ENCODE results near the gene ZNF497. TPM values are rescaled to one million over a fixed set of nuclear protein-coding genes. Genes with fewer than 3 reads are reported as not detected.

The ZNF497 gene
- total RNA-seq, 1 experiment from 2014 or later, result 2.4 TPM

DNA sequence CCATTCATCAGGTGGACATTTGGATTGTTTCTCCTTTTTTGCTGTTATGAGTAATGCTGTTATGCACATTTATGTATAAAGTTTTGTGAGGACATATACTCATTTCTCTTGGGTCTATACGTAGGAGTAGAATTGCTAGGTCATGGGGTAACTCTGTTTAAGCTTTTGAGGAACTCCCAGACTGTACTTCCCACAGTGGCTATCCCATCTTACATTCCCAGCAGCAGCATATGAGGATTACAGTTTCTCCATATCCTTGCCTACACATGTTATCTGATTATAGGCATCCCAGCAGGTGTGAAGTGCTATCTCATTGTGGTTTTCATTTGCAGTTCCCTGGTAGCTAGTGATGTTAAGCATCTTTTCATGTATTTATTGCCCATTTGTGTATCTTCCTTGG, 29.9 kb downstream of the ZNF497 start:
- Histone ChIP-seq H3K79me2 (ENCODE audit: insufficient read depth, low read length) (no peaks in the 10 kb centered on the region), H3T11ph (ENCODE audit: low read length) (no peak overlapping the region), H3K27me3 (ENCODE audit: insufficient read depth, low read length) (no peaks in the 10 kb centered on the region), H4K5ac (ENCODE audit: insufficient read length, low read depth, low read length) (no peak overlapping the region), H3K9ac (ENCODE audit: extremely low read depth, insufficient read length, low read length) (no peak overlapping the region), H4K20me1 (ENCODE audit: control insufficient read depth, insufficient read depth, insufficient read length) (no peaks in the 10 kb centered on the region), H3K56ac (ENCODE audit: insufficient read length, low read depth, low read length) (no peak overlapping the region), H4K8ac (replicated peaks; ENCODE audit: insufficient read length, low read depth, low read length) (no peak overlapping the region), H2AK5ac (ENCODE audit: insufficient read length, low read length) (no peak overlapping the region), H2BK120ac (ENCODE audit: low read depth, low read length, poor library complexity, severe bottlenecking) (no peak overlapping the region), H3K23me2 (ENCODE audit: insufficient read length, low read depth, low read length, poor library complexity, severe bottlenecking) (no peaks in the 10 kb centered on the region), H3K4me1 (ENCODE audit: insufficient read depth, low read length) (no peaks in the 10 kb centered on the region), H3K4ac (ENCODE audit: low read depth, low read length) (no peak overlapping the region), H4K91ac (ENCODE audit: insufficient read length, low read depth, low read length) (no peak overlapping the region), H2AFZ (ENCODE audit: low read length) (no peak overlapping the region), H3K14ac (ENCODE audit: insufficient read depth, low read length) (no peak overlapping the region), H3K27ac (ENCODE audit: insufficient read length, low read depth, low read length) (no peak overlapping the region), H2BK20ac (ENCODE audit: low read depth, low read length, poor library complexity, severe bottlenecking) (no peak overlapping the region), H2BK15ac (ENCODE audit: low read depth, low read length) (no peak overlapping the region), H3K4me2 (ENCODE audit: insufficient read depth, insufficient read length, low read length) (no peak overlapping the region), H2BK5ac (ENCODE audit: insufficient read length, low read length) (no peak overlapping the region), H3K79me1 (ENCODE audit: insufficient read depth, low read depth, low read length, poor library complexity, severe bottlenecking) (no peaks in the 10 kb centered on the region), H2BK12ac (ENCODE audit: insufficient read length, low read depth, low read length) (no peak overlapping the region), H3K23ac (ENCODE audit: insufficient read length, low read depth, low read length) (no peak overlapping the region), H3K18ac (ENCODE audit: insufficient read length, low read depth, low read length) (no peak overlapping the region), H3K9me3 (ENCODE audit: control insufficient read depth, low read depth, low read length) (no peaks in the 10 kb centered on the region)
- H3K4me1 Mint-ChIP-seq, result peaks cover 4 to 5% of the 10 kb centered on the region in 2 experiments; a peak in 3 of 4 replicates
- no CpG with 5 or more reads among the region's 1 CpG for WGBS (ENCODE audit: extremely low coverage, insufficient read length, low lambda C conversion rate)
- DNase-seq, result no peak
- H3K9me3 Mint-ChIP-seq, result no peaks in the 10 kb centered on the region
- H3K27ac Mint-ChIP-seq, result no peak overlapping the region
- H3K36me3 Mint-ChIP-seq (ENCODE audit: insufficient read depth in 1 of 3, low read depth in 3 of 3), result peaks cover 0 to 8% (median 6%) of the 10 kb centered on the region in 3 experiments; a peak in 4 of 7 replicates
- H3K27me3 Mint-ChIP-seq (ENCODE audit: low read depth), result no peaks in the 10 kb centered on the region
- no peak overlapping the region; a peak in 1 of 5 replicates for H3K4me3 Mint-ChIP-seq
- TF ChIP-seq, protein P1, sequence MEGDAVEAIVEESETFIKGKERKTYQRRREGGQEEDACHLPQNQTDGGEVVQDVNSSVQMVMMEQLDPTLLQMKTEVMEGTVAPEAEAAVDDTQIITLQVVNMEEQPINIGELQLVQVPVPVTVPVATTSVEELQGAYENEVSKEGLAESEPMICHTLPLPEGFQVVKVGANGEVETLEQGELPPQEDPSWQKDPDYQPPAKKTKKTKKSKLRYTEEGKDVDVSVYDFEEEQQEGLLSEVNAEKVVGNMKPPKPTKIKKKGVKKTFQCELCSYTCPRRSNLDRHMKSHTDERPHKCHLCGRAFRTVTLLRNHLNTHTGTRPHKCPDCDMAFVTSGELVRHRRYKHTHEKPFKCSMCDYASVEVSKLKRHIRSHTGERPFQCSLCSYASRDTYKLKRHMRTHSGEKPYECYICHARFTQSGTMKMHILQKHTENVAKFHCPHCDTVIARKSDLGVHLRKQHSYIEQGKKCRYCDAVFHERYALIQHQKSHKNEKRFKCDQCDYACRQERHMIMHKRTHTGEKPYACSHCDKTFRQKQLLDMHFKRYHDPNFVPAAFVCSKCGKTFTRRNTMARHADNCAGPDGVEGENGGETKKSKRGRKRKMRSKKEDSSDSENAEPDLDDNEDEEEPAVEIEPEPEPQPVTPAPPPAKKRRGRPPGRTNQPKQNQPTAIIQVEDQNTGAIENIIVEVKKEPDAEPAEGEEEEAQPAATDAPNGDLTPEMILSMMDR (conservative IDR thresholded peaks at IDR 0.05), result no peak
